Medulla oblongata (tissue), 1 donor: ENCODE data around the gene ATRN.

ENCODE experiments used
- DNase-seq: peaks from one replicate; pipeline ENCODE4 v3.0.0-alpha.2; 2015; ENCODE audit errors: extremely low spot score

The ATRN gene

DNA sequence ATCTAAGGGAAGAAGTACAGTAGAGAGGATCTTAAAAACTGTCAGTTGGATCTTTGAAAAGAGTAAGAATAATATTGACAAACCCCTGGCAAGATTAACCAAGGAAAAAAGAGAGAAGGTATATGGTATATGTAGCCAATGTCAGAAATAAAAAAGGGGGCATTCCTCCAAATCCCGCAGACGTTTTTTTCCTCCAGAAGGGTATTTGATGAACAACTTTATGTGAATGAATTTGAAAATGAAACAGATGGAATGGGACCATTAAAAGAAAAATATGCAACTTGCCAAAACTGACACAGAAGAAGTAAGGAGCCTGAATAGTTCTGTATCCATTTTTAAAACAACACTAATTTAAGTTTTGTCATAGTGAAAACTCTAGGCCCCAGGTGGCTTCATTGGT is 156.7 kb downstream of the ATRN start:
- DNase-seq = no peak

DNA sequence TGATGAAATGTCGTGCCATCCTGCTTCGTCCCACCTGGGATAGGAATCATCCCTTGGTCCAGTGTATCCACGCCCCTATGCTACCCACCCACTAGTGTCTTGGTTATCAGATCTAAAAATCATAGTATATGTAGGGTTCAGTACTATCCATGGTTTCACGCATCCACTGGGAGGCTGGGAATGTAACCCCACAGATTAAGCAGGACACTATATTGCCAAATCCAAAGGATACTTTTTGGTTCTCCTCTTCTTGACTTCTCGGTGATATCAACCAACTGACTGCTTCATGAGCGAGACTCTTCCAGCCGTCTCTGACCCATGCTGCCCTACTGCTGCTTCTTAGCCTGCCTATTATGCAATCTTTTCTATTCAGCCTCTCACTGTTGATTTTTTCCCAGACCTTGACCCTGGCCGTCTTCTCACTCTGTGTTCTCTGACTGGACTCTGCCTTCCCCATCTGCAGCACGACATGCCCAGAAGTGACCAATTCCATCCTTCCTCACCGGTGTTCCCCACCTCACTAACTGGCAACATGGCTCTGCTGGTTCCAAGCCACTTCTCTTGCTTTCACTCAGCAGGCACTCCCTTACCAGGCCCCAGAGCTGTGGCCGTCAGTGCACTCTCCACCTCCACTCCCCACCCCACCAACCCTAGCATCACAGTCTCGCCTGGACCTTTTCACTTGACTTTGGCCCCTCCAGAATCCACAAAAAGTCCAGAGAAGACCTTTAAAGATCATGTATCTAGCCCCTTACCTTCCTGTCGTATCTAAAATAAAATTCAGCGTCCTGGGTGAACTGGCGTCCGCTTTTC is 157.9 kb downstream of the ATRN start:
- no peak for DNase-seq

DNA sequence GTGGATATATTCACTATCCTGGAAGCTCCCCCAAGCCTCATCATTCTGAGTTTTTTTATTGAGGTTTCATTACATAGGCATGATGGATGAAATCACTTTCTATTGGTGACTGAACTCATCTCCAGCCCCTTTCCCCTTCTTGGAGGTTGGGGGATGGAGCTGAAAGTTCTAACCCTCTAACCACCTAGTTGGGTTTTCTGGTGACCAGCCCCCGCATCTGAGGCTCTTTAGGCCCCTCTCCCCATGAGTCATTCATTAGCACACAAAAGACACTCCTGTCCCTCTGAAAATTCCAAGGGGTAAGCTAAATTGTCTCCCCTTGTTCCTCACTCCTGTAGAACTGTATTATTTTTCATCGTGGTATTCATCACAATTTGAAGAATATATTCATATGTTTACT is 159.1 kb downstream of the ATRN start:
- no peak for DNase-seq

DNA sequence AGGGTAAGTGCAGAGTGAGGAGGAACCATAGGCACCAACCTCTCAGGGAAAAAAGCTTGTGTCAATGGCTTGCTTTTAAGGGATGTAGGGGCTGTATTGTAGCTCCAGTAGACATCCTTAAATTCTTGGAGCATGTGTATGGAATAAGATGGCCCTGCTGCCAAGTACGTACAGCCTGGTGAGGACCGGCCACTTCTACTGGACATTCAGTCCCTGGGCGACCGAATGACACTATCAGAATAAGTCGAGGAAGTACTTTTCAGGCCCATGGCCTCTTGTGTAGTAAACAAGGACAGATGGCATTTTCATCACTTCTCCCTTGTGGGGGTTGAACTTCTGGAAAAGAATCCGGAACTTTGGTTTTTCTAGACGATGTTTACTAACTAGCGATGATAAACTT is 159.6 kb downstream of the ATRN start:
- no peak for DNase-seq

DNA sequence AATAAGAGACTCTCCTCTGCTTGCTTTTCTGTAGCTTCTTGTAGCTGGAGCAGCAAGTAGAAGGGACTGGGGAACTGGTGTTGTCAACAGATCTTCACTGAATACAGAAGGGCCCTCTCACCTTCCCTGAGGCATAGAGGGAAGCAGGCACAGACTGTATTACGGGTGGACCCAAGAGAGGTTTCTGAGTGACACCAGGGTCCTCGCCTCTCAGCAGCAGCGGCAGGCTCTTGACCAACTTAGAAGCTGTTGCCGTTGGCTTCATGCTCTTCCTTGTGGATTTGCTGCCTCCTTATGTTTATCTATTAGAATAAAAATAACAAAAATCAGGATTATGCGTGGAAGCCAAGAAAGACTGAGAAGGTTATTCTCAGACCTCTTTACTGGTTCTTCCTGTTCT is 160.7 kb downstream of the ATRN start:
- DNase-seq = no peak

DNA sequence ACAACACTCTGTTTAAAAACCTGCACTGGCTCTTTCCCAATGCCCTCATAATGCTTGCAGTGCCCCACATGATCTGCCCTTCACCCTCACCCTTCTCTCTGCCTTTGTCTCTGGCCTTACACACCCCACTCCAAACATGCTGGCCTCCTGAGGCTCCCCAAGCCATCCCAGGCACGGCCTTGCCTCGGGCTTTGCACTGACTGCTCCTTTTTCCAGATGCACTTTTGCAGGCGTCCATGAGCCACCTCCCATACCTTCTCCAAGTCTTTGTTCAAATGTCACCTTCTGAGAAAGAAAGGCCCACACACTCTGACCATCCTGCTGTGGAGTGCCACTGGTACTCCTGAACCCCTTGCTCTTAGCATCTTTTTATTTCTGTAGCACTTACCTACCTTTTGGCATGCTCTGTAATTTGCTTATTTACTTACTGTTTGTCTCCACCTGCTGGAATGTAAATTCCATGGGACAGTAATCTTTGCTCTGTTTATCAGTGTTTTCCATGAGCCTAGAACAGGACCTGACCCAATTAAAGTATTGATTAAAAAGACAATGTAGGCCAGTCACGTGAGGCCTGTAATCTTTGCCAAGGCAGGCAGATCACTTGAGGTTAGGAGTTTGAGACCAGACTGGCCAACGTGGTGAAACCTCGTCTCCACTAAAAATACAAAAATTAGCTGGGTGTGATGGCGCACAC is 161.6 kb downstream of the ATRN start:
- no peak for DNase-seq

DNA sequence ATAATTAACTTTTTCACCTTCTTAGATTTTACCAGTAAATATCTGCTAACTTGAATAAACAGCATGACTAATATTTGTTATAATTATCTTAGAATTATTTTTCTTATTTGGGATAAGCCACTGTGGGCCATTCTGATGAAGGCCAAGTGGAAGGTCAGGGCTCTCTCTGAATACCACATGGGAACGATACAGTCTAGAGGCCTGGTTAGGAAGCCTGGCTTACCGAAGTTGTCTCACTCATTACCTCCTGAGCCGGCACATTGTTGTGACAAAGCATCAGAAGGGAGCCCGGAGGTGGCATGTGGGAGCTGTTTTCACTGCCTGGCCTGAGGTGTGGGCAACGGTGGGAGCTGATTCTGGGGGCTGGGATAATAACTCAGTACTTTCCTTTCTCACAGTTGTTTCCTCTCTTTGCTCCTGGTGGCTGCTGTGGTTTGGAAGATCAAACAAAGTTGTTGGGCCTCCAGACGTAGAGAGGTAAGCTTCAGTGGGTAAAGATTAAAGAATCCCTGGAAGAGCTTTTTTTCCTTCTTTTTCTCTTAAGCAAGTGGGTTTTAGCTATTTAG is 163.2 kb downstream of the ATRN start:
- DNase-seq = no peak

DNA sequence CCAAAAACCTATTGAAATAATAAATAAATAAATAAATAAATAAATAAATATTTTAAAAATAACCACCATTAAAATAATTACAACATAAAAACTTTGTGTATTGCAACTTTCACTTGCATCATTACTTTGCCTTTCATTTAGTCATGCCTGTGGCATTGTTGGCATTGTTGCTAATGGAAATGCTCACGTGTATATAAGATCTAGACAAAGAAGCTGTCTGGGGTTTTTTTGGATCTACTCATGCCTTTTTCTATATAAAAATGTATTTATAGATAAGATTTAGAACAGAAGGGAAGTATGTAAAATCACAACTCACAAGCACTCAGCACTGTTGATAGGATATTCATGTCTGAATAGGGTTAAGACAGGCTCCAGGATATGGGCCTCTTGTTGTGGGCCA is 164.5 kb downstream of the ATRN start:
- no peak for DNase-seq

DNA sequence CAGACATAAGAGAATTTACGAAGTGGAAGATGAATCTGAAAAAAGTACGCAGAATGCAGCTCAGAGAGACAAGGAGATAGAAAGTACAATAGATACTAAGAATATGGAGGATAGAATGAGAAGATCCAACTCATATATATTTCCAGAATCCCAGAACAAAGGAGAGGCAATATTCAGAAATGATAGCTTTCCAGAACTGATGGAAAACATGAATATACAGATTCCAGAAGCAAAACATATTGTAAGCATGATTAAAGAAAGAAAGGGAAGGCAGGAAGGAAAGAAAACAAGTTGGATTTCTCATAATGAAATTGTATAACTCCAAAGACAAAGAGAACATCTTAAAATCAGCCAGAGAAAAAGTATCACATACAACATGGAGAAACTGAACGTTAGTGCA is 169.4 kb downstream of the ATRN start:
- no peak for DNase-seq

DNA sequence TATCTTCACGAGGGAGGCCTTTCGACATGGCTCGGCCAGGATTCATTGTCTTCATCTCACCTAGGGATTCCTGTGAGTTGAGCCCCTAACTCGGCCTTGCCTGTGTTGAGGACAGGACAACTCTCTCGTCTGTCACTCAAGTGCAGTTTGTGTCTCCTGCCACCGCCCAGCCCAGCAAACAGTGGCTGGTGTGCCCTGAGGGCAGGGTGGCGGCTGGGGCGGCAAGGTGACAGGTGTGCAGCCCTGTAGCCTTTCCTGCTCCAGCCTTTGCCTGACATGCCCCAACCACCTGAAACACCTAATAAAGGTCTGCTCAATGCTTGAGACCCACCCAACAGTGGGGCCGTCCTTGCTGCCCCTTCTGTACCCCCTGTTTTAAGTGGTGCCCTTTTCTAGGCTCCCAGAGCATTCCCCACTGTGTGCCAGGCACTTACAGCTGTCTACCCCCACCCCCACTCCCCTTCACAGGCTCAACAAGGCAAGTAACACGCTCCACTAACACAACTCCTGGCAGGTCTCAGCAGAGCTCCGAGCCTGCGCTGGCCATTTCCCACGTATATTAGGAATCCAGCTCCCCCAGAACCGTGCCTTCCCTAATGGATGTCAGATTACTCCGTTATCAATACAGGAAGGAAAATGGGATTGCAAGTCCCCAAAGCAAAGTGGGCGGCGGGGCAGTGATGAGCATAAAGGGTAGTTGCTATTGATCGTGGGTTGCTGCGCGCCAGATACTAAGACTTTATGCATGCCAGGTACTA is 174.7 kb downstream of the ATRN start:
- no peak for DNase-seq

DNA sequence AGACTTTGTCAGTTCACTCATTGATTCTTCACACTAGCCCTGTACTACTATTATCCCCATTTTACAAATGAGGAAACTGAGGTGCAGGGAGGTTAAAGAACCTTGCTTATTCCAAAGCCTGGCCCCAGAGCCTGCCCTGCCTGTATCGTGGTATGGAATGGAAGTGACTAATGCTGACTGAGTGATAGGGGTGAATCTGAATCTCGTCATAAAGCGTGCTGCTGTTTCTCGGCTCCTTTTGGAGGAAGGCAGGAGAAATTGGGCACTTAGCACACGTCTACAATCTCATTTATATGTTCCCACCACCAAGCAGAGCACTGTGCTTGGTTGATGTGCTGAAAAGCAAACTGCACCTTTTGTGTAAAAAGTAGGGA is 175.2 kb downstream of the ATRN start:
- no peak for DNase-seq

DNA sequence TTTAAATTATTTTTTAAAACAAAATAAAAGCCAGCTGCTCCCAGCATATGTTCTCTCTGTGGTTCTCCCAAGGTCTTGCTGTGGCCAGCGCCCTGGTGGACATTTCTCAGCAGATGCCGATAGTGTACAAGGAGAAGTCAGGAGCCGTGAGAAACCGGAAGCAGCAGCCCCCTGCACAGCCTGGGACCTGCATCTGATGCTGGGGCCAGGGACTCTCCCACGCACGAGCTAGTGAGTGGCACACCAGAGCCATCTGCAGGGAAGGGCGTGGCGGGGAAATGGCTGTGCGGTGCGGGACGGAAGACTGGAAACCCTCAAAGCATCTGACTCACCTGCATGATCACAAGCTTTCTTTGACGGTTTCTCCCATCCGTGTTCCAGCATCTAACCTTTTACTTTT is 175.8 kb downstream of the ATRN start:
- DNase-seq = no peak

DNA sequence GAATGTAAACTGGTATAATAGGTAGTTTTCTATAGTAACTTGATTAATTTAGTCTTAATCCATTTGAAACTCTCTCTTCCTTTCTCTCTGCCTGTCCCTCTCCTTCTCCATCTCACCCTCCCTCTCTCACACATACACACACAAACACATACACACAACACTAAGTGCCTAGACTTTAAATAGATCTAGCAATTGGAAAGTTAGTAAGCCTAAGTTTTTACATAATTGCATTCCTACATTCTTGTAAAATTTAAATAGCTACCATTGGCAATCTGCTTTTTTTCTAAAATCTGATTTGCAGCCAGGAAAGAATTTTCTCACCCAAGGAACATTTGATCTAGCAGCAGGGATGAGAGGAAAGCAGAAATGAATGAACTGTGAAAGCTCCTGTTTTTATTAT is 176.7 kb downstream of the ATRN start:
- DNase-seq = no peak

DNA sequence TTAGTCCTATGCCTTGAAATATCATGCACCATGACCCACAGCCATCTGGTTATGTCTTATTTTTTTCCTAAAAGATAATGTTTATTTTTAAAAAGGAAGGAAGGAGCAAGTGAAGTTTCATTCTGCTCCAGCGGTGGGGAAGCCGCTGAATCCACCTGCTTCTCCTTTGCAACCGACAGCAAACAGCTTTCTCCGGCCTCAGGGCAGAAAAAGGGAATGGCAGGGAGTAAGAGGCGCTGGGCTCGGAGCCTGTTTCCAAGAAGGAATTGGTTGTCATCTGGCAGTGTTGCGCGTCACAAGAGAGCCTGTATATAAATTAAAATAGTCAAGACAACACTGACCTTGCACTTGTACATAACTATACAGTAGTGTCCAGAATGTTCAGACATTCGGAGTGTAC is 178.1 kb downstream of the ATRN start:
- no peak for DNase-seq

DNA sequence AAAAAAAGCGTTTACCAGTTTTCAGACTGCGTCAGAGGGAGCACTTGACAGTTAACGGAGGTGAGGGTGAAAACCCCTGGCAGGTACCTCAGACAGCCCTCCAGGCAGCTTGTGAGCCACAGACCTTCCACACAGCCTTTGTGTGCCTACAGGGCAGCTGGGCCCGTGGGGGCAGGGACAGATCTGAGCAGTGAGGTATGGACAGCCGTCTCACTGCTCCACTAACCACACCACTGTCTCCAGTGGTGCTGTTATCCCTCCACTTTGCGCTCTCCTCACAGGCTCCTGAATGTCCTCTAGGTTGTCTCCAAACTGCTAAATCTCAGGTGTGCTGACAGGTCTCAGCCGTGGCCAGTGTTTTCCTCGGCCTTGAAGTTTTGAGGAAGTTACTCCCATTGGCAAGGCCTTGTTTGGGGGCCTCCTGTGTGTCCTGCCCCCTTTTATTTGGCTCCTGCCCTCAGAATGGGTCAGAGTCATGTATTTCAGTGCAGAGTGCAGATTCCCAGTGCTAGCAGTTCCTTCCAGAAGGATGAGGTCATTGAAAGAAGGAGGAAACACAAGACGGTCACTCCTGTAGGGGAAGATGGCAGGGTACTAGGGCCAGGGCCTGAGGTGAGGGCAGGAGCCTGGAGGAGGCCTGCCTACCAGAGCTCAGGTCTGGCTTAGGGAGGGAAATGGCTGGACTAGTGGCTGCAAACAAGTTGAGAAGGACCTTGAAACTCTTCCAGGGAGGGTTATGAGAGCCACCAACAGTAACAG is 180.6 kb downstream of the ATRN start:
- DNase-seq = no peak

DNA sequence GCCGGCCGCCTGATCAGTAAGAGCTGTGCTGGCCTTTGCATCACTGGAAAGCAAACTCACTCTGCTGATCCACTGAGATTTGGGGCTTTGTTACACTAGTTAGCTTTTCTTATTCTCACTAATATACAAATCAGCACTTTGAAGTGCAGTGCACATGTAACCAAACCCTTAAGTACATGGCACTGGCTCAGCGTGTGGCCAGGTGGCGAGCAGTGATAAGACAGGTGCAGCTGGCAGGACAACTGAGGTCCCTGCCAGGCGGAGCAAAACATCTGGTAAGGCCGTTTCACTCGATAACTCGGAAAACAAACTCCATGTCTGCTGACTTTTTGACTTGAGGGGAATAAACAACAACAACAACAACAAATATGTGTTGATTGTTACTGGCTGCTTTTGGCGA is 181.4 kb downstream of the ATRN start:
- no peak for DNase-seq

DNA sequence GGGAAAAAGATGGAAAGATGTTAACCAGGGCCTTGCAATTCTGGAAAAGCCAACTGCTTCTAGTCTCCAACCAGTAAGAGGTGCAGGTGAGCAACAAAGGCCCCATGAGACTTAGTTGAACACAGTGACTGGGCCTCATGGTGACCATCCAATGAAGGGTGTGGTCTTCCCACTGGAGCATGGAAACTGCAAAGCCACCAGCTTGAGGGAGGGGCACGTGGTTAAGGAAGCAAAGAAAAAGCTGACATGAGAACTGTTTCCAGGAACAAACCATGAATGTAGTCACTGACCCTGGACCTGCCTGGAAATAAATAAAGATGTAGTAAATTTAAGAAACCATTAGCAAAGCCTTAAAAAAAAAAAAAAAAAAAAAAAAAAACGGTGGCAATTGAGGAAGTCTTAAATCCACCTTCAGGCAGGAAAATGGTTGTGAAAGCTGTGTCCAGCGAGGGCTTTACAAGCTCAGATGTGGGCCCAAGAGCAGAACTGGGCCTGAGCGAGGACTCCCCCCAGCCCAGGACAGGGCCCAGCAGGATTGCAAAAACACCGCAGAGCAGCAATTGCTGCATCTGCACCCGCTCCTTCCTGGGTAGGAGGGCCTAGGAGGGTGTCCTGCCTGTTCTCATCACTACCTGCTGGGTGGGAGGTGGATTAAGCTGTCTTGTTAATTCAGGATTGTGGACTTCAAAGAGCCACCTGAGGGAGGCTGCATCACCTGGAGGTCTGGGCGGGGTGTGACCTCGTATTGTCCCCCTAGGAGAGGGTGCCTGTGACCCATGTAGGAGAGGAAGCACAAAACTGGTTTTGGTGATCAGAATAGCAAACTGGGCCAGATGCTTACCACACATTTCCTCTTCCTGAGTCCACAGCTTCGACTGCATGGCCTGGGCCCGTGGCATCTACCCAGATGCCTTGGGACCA is 182.1 kb downstream of the ATRN start:
- no peak for DNase-seq

DNA sequence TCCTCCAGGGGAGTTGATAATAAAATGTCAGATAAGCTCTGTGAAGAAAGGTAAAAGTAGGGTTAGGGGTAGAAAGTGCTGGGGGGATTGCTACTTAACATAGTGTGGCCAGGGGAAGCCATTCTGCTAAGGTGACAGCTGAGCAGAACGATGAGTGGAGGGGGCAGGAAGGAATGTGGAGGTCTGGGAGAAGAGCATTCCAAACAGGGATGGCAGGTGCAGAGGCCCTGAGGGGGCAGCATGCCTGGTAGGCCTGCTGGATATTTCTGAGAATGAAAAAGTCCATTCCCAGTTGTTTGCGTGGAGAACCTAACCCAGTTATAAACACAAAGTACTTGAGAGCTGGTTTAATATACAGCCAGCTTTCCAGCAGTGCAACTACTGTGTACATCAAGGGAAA is 183.1 kb downstream of the ATRN start:
- no peak for DNase-seq

DNA sequence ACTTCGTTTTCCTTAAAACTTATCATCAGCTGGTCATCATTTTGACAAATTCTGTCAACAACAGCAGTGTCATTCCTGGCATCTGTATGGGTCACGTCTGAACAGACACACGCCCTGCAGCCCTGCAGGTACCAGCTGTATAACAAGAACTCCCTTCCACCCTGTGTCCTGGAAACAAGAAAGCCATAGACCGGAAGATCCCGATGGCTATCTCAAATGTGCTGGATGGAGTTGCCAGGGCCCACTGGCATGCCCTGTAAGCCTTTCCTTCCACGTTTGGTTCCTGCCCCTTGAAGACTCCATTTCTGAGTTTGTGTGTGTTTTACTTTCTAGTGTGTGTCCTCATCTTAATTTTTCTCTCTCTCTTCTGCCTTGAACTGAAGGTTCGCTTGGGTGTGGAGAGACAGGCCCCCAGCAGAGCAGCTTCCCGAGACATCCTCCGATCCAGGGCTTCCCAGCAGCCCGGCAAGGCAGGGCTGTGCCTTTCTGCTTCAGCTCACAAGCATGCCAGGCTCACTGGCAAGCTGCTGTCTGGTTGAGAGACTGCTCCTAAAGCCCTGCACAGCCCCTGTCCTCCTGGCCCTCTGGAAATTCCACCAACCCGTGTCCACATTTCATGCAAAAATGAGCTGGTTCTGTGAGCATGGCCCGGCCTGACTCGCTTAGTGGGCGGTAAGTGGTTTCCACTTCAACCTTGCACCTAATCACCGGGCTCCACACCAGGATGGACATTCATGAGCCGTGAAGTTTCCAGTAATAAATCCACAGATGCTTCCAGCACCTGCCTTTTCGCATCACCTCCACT is 183.7 kb downstream of the ATRN start:
- no peak for DNase-seq

DNA sequence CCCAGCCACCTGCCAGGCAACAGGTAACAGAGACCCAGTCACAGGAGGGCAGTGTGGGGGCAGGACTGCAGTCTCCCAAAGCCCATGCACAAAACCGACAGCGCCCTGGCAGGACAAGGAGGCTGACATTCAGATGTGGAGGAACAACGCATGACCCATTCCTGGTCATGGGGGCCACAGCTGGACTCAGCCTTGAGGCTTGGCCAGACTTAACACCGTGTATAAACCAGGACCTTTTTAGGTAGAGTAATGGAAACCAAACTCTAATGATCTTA is 184.2 kb downstream of the ATRN start:
- DNase-seq = no peak
